WTC11 (cell line): ENCODE data around the gene MRPL51. TPM values are rescaled to one million over a fixed set of nuclear protein-coding genes. Genes with fewer than 3 reads are reported as not detected.

Experiments used
- ATAC-seq: fragments of 200-7000 bp; cut with Tn5 transposase; 2 replicates; pipeline ENCODE4 v1.10.0; 2021; ENCODE audit warnings: mild to moderate bottlenecking, moderate library complexity
- CTCF ChIA-PET: fragments of 300-600 bp; sonication (Branson Sonifier 250); formaldehyde crosslinking; loops from one replicate; lab custom pipeline; 2021; ENCODE audit warnings: antibody characterized with exemption; lab: Charles Lee
- POLR2A ChIA-PET: fragments of 350-600 bp; sonication (Branson Sonifier 250); formaldehyde crosslinking; loops from one replicate; lab custom pipeline; 2021; ENCODE audit warnings: antibody characterized with exemption; lab: Charles Lee
- DNase-seq: peaks from one replicate; pipeline ENCODE4 v3.0.0; 2021; ENCODE audit warnings: low spot score
- H3K27ac Mint-ChIP-seq: 2 replicates; pipeline ENCODE4 v1.8.0; 2021; ENCODE audit warnings: mixed read lengths
- H3K27me3 Mint-ChIP-seq: 2 replicates; pipeline ENCODE4 v1.8.0; 2021; ENCODE audit warnings: low read depth, mild to moderate bottlenecking, moderate library complexity, mixed read lengths
- H3K36me3 Mint-ChIP-seq: 2 replicates; pipeline ENCODE4 v1.8.0; 2021; ENCODE audit warnings: mixed read lengths
- H3K4me1 Mint-ChIP-seq: 2 replicates; pipeline ENCODE4 v1.8.0; 2022; ENCODE audit warnings: mixed read lengths
- H3K4me3 Mint-ChIP-seq: 2 replicates; pipeline ENCODE4 v1.8.0; 2021; ENCODE audit warnings: mild to moderate bottlenecking, moderate library complexity, mixed read lengths
- H3K9me3 Mint-ChIP-seq: 2 replicates; pipeline ENCODE4 v1.8.0; 2021; ENCODE audit warnings: mixed read lengths
- AR ChIP-seq: fragments of 250-450 bp; sonication (Bioruptor Pico); IDR thresholded peaks from 2 replicates; pipeline ENCODE4 v1.9.0; 2021; ENCODE audit warnings: mild to moderate bottlenecking
- ARID4B ChIP-seq: sonication (generic); formaldehyde crosslinking; IDR thresholded peaks from 2 replicates; pipeline ENCODE4 v1.8.0; 2023; ENCODE audit warnings: missing genetic modification reagents, mild to moderate bottlenecking, borderline replicate concordance
- CBFB ChIP-seq: sonication (generic); formaldehyde crosslinking; IDR thresholded peaks from 2 replicates; pipeline ENCODE4 v1.8.1; 2022; ENCODE audit warnings: mild to moderate bottlenecking, low read depth, missing genetic modification reagents
- CREB1 ChIP-seq: sonication (generic); formaldehyde crosslinking; IDR thresholded peaks from 2 replicates; pipeline ENCODE4 v1.8.0; 2023; ENCODE audit warnings: mild to moderate bottlenecking, missing genetic modification reagents
- E2F1 ChIP-seq: sonication (generic); formaldehyde crosslinking; IDR thresholded peaks from 2 replicates; pipeline ENCODE4 v1.8.0; 2022; ENCODE audit warnings: mild to moderate bottlenecking, missing genetic modification reagents
- FOXP4 ChIP-seq: sonication (generic); formaldehyde crosslinking; IDR thresholded peaks from 2 replicates; pipeline ENCODE4 v1.8.0; 2022; ENCODE audit warnings: mild to moderate bottlenecking, missing genetic modification reagents
- GRHL2 ChIP-seq: fragments of 250-450 bp; sonication (Bioruptor Pico); IDR thresholded peaks from 2 replicates; pipeline ENCODE4 v1.8.0; 2022; ENCODE audit warnings: mild to moderate bottlenecking, moderate library complexity; ENCODE audit not compliant: insufficient replicate concordance, severe bottlenecking
- MAX ChIP-seq: sonication (generic); formaldehyde crosslinking; IDR thresholded peaks from 2 replicates; pipeline ENCODE4 v1.8.0; 2022; ENCODE audit warnings: mild to moderate bottlenecking, missing genetic modification reagents
- NFYB ChIP-seq: sonication (generic); formaldehyde crosslinking; conservative IDR thresholded peaks from 2 replicates; pipeline ENCODE4 v1.8.0; 2022; ENCODE audit warnings: low read depth, missing genetic modification reagents
- NR1H2 ChIP-seq: sonication (generic); formaldehyde crosslinking; IDR thresholded peaks from 2 replicates; pipeline ENCODE4 v1.9.0; 2021; ENCODE audit warnings: mild to moderate bottlenecking, moderate library complexity, missing genetic modification reagents
- PRDM15 ChIP-seq: sonication (generic); formaldehyde crosslinking; IDR thresholded peaks from 2 replicates; pipeline ENCODE4 v1.8.0; 2022; ENCODE audit warnings: missing genetic modification reagents
- SP1 ChIP-seq: sonication (generic); formaldehyde crosslinking; conservative IDR thresholded peaks from 2 replicates; pipeline ENCODE4 v1.8.1; 2022; ENCODE audit warnings: missing genetic modification reagents
- TCF7 ChIP-seq: sonication (generic); formaldehyde crosslinking; IDR thresholded peaks from 2 replicates; pipeline ENCODE4 v1.8.0; 2022; ENCODE audit warnings: mild to moderate bottlenecking, low read depth, missing genetic modification reagents, moderate library complexity
- TEAD1 ChIP-seq: sonication (generic); formaldehyde crosslinking; IDR thresholded peaks from 2 replicates; pipeline ENCODE4 v1.8.0; 2022; ENCODE audit warnings: mild to moderate bottlenecking, missing genetic modification reagents
- TP53 ChIP-seq: sonication (generic); formaldehyde crosslinking; IDR thresholded peaks from 2 replicates; pipeline ENCODE4 v1.8.1; 2023; ENCODE audit warnings: mild to moderate bottlenecking, missing genetic modification reagents
- USF1 ChIP-seq: sonication (generic); formaldehyde crosslinking; IDR thresholded peaks from 2 replicates; pipeline ENCODE4 v1.8.0; 2022; ENCODE audit warnings: mild to moderate bottlenecking, missing genetic modification reagents
- ZNF232 ChIP-seq: sonication (generic); formaldehyde crosslinking; IDR thresholded peaks from 2 replicates; pipeline ENCODE4 v1.8.0; 2022; ENCODE audit warnings: mild to moderate bottlenecking, missing genetic modification reagents
- ZNF317 ChIP-seq: sonication (generic); formaldehyde crosslinking; IDR thresholded peaks from 2 replicates; pipeline ENCODE4 v1.8.1; 2023; ENCODE audit warnings: low read depth, mild to moderate bottlenecking, moderate library complexity, missing genetic modification reagents, borderline replicate concordance
- ZNF423 ChIP-seq: fragments of 250-450 bp; sonication (Bioruptor Pico); IDR thresholded peaks from 2 replicates; pipeline ENCODE4 v2.1.2; 2022; ENCODE audit warnings: mild to moderate bottlenecking, moderate library complexity
- total RNA-seq: library from RNA; stranded (reverse); gene quantifications from 3 replicates; pipeline ENCODE4 v1.2.3, GENCODE V29; 2021

The MRPL51 gene
- total RNA-seq, 1 experiment from 2014 or later: 290 TPM

- peak; percentile 55 for ATAC-seq
- CTCF ChIA-PET: interaction anchor here (0.5 to 7.1 kb wide), 6 partner anchors 14 to 214 kb away, joined by 3 to 195 read pairs (median 14); partner anchors contain the start of gene IFFO1
- peak overlapping the region; percentile 92 for H3K27ac Mint-ChIP-seq
- peaks cover 55% of the 10 kb centered on the region for H3K36me3 Mint-ChIP-seq
- peaks cover 44% of the 10 kb centered on the region for H3K4me1 Mint-ChIP-seq
- H3K27me3 Mint-ChIP-seq: no peaks in the 10 kb centered on the region; the same call in 1 of the 2 replicates
- peak overlapping the region; percentile 44 for H3K4me3 Mint-ChIP-seq
- H3K9me3 Mint-ChIP-seq: no peaks in the 10 kb centered on the region
- POLR2A ChIA-PET: interaction anchor here (1.4 kb wide), 1 partner anchor 204 kb away, joined by 4 read pairs; no protein-coding TSS in a partner anchor
- peak; percentile 88 for DNase-seq
- TF ChIP-seq ZNF317 (CRISPR knock-in tag) (no peak), GRHL2 (CRISPR knock-in tag) (no peak), CBFB (CRISPR knock-in tag) (no peak), E2F1 (CRISPR knock-in tag) (no peak), ARID4B (0 out of 2 replicates have a peak, but pooled peaks have one; percentile 57), PRDM15 (CRISPR knock-in tag) (0 out of 2 replicates have a peak, but pooled peaks have one; percentile 41), USF1 (CRISPR knock-in tag) (0 out of 2 replicates have a peak, but pooled peaks have one; percentile 17), TCF7 (no peak), SP1 (0 out of 2 replicates have a peak, but pooled peaks have one; percentile 25), NFYB (no peak), AR (CRISPR knock-in tag) (no peak), ZNF232 (no peak), FOXP4 (CRISPR knock-in tag) (no peak), MAX (CRISPR knock-in tag) (no peak; the same call in 1 of the 2 replicates), CREB1 (CRISPR knock-in tag) (no peak), TP53 (CRISPR knock-in tag) (no peak), NR1H2 (CRISPR knock-in tag) (no peak), TEAD1 (peak; percentile 37; the same call in 1 of the 2 replicates), ZNF423 (CRISPR knock-in tag) (no peak)
Measured at GRCh38 chr12:6540181-6540877, 47.3 kb upstream of the MRPL51 start.
